Measurements from ENCODE around the gene PXDN. TPM values are rescaled to one million over a fixed set of nuclear protein-coding genes. Genes with fewer than 3 reads are reported as not detected.

PXDN gene
- total RNA-seq, 4 donors from 2014 or later: 9.0 to 46.2 (median 18.5) TPM

- Histone ChIP-seq H3K27me3 (no peaks in the 10 kb centered on the region), H3K9me3 (no peaks in the 10 kb centered on the region), H3K4me1 (peaks cover 0 to 9% (median 4%) of the 10 kb centered on the region in 4 donors), H3K36me3 (no peaks in the 10 kb centered on the region), H3K27ac (no peak overlapping the region), H3K4me3 (no peak overlapping the region)
- TF ChIP-seq POLR2A (IDR thresholded peaks at IDR 0.05): no peak
- TF ChIP-seq EP300 (IDR thresholded peaks at IDR 0.05; ENCODE audit: low read depth): no peak
- no peak for TF ChIP-seq CTCF (IDR thresholded peaks at IDR 0.05)
- 80% methylated on average over 3 of the region's 3 CpGs; no CpG with 5 or more reads in 1 of the 2 donors for WGBS, 2 donors (ENCODE audit: low coverage in 1 of 2)
- no peak for DNase-seq
- in situ Hi-C loops (cut with MboI; ENCODE audit: low pct_ligation_motif_present in 1 of 4, low pct_unique_long_range_greater_than_20kb in 1 of 4, low sequenced_read_pairs in 3 of 4): no loop called here
- intact Hi-C loops (cut with DNase I; ENCODE audit: low total_unique reads): no loop called here
These were observed 47.8 kb downstream of the PXDN start for GRCh38 chr2:1696472-1696871.

- Histone ChIP-seq H3K36me3 (no peaks in the 10 kb centered on the region), H3K9me3 (no peaks in the 10 kb centered on the region), H3K27me3 (no peaks in the 10 kb centered on the region), H3K27ac (no peak overlapping the region), H3K4me1 (peaks cover 0 to 9% (median 4%) of the 10 kb centered on the region in 4 donors), H3K4me3 (no peak overlapping the region)
- TF ChIP-seq EP300 (IDR thresholded peaks at IDR 0.05; ENCODE audit: low read depth) (no peak), POLR2AphosphoS5 (IDR thresholded peaks at IDR 0.05) (no peak), POLR2A (IDR thresholded peaks at IDR 0.05) (no peak), CTCF (IDR thresholded peaks at IDR 0.05) (no peak)
- in situ Hi-C loops (cut with MboI; ENCODE audit: low pct_ligation_motif_present in 1 of 4, low pct_unique_long_range_greater_than_20kb in 1 of 4, low sequenced_read_pairs in 3 of 4): no loop called here
- intact Hi-C loops (cut with DNase I; ENCODE audit: low total_unique reads): no loop called here
- WGBS, 2 donors (ENCODE audit: low coverage in 1 of 2): 85 to 100% methylated on average over 1 to 25 of the region's 25 CpGs
- DNase-seq: no peak
These were observed 49.7 kb downstream of the PXDN start for GRCh38 chr2:1694371-1695271.

- in situ Hi-C loops (cut with MboI; ENCODE audit: low pct_ligation_motif_present in 1 of 4, low pct_unique_long_range_greater_than_20kb in 1 of 4, low sequenced_read_pairs in 3 of 4): no loop called here
- Histone ChIP-seq H3K4me3 (no peak overlapping the region), H3K36me3 (no peaks in the 10 kb centered on the region), H3K27ac (no peak overlapping the region), H3K27me3 (no peaks in the 10 kb centered on the region), H3K9me3 (no peaks in the 10 kb centered on the region), H3K4me1 (peaks cover 0 to 7% (median 3%) of the 10 kb centered on the region in 4 donors)
- no peak for DNase-seq
- intact Hi-C loops (cut with DNase I; ENCODE audit: low total_unique reads): no loop called here
- TF ChIP-seq POLR2AphosphoS5 (IDR thresholded peaks at IDR 0.05) (no peak), EP300 (IDR thresholded peaks at IDR 0.05; ENCODE audit: low read depth) (no peak), POLR2A (IDR thresholded peaks at IDR 0.05) (no peak), CTCF (IDR thresholded peaks at IDR 0.05) (no peak)
- WGBS, 2 donors (ENCODE audit: low coverage in 1 of 2): 82 to 92% methylated on average over 9 of the region's 9 CpGs
These were observed 50.6 kb downstream of the PXDN start for GRCh38 chr2:1693723-1694122.

GRCh38 chr2:1692342-1692741 lies 52.0 kb downstream of the PXDN start:
- Histone ChIP-seq H3K27ac (no peak overlapping the region), H3K27me3 (no peaks in the 10 kb centered on the region), H3K9me3 (no peaks in the 10 kb centered on the region), H3K4me3 (no peak overlapping the region), H3K4me1 (no peaks in the 10 kb centered on the region), H3K36me3 (no peaks in the 10 kb centered on the region)
- WGBS, 2 donors (ENCODE audit: low coverage in 1 of 2): 78% methylated on average over 11 of the region's 11 CpGs; no CpG with 5 or more reads in 1 of the 2 donors
- DNase-seq: no peak
- in situ Hi-C loops (cut with MboI; ENCODE audit: low pct_ligation_motif_present in 1 of 4, low pct_unique_long_range_greater_than_20kb in 1 of 4, low sequenced_read_pairs in 3 of 4): no loop called here
- intact Hi-C loops (cut with DNase I; ENCODE audit: low total_unique reads): no loop called here
- TF ChIP-seq CTCF (IDR thresholded peaks at IDR 0.05) (no peak), POLR2AphosphoS5 (IDR thresholded peaks at IDR 0.05) (no peak), EP300 (IDR thresholded peaks at IDR 0.05; ENCODE audit: low read depth) (no peak), POLR2A (IDR thresholded peaks at IDR 0.05) (no peak)
